ENCODE data around the gene TEKT1. TPM values are rescaled to one million over a fixed set of nuclear protein-coding genes. Genes with fewer than 3 reads are reported as not detected.

Gene TEKT1
- total RNA-seq, 1 experiment from 2014 or later, result not detected

- CTCF ChIA-PET, result no interaction called here
- Histone ChIP-seq H3K36me3 (ENCODE audit: control insufficient read depth in 1 of 2, insufficient read depth in 2 of 2, low read length in 2 of 2) (no peaks in the 10 kb centered on the region), H3K9me3 (ENCODE audit: control insufficient read depth in 1 of 2, insufficient read depth in 1 of 2, low read depth in 1 of 2, low read length in 2 of 2) (no peaks in the 10 kb centered on the region), H3K4me2 (ENCODE audit: low read length) (no peak overlapping the region), H3K27ac (ENCODE audit: low read depth, low read length) (no peak overlapping the region), H3K79me2 (ENCODE audit: insufficient read depth, low read length) (no peaks in the 10 kb centered on the region), H3K9ac (ENCODE audit: low read length) (no peak overlapping the region), H3K9me2 (ENCODE audit: insufficient read depth) (no peaks in the 10 kb centered on the region), H3K4me3 (replicated peaks in 1 of 2; ENCODE audit: low read depth in 1 of 2, low read length in 2 of 2) (no peak overlapping the region), H3K4me1 (ENCODE audit: control insufficient read depth in 1 of 2, insufficient read depth in 2 of 2, low read length in 2 of 2) (no peaks in the 10 kb centered on the region), H2AFZ (ENCODE audit: low read depth, low read length, poor library complexity, severe bottlenecking) (no peak overlapping the region), H3K27me3 (ENCODE audit: insufficient read depth, low read length) (no peaks in the 10 kb centered on the region), H4K20me1 (ENCODE audit: insufficient read depth) (no peaks in the 10 kb centered on the region)
- intact Hi-C loops (cut with micrococcal nuclease), result no loop called here
- TF ChIP-seq POLR2A (IDR thresholded peaks at IDR 0.05; ENCODE audit: borderline replicate concordance, extremely low read depth, insufficient read depth, insufficient read length) (no peak), POLR2AphosphoS5 (IDR thresholded peaks at IDR 0.05; ENCODE audit: low read depth, low read length) (no peak)
- ATAC-seq (no peak), DNase-seq (ENCODE audit: low read depth, low spot score) (no peak)
- no TSS peak for BruUV-seq (replicated peaks)
- POLR2A ChIA-PET, result no interaction called here
- RAD21 ChIA-PET (ENCODE audit: low non-redundant PET in 1 of 2, low total read pairs in 2 of 2, uncharacterized antibody in 2 of 2, unreplicated experiment in 2 of 2), result no interaction called here
These were observed 82.9 kb downstream of the TEKT1 start for GRCh38 chr17:6748617-6749016.

Other genes starting within 250 kb of the TEKT1 start
- 18.3 TPM for gene KIAA0753, start 191.0 kb downstream of the TEKT1 start, total RNA-seq (2021; ENCODE audit: unreplicated experiment)
- gene TXNDC17, start 190.7 kb downstream of the TEKT1 start, total RNA-seq (2021; ENCODE audit: unreplicated experiment), result 121 TPM
- gene MED31, start 180.1 kb downstream of the TEKT1 start, total RNA-seq (2021; ENCODE audit: unreplicated experiment), result 20.3 TPM
- 0.76 TPM for gene C17orf100, start 180.0 kb downstream of the TEKT1 start, total RNA-seq (2021; ENCODE audit: unreplicated experiment)
- 0.07 TPM for gene SLC13A5, start 118.4 kb downstream of the TEKT1 start, total RNA-seq (2021; ENCODE audit: unreplicated experiment)
- 0.25 TPM for gene XAF1, start 75.7 kb downstream of the TEKT1 start, total RNA-seq (2021; ENCODE audit: unreplicated experiment)
- gene FBXO39, start 55.5 kb downstream of the TEKT1 start, total RNA-seq (2021; ENCODE audit: unreplicated experiment), result not detected
- not detected for gene ALOX12, start 164.3 kb upstream of the TEKT1 start, total RNA-seq (2021; ENCODE audit: unreplicated experiment)
- gene RNASEK, start 180.9 kb upstream of the TEKT1 start, total RNA-seq (2021; ENCODE audit: unreplicated experiment), result 160 TPM
- 0.57 TPM for gene BCL6B, start 191.3 kb upstream of the TEKT1 start, total RNA-seq (2021; ENCODE audit: unreplicated experiment)
- gene SLC16A13, start 204.3 kb upstream of the TEKT1 start, total RNA-seq (2021; ENCODE audit: unreplicated experiment), result 6.8 TPM
- not detected for gene SLC16A11, start 212.4 kb upstream of the TEKT1 start, total RNA-seq (2021; ENCODE audit: unreplicated experiment)
- gene CLEC10A, start 248.5 kb upstream of the TEKT1 start, total RNA-seq (2021; ENCODE audit: unreplicated experiment), result not detected